Glutamatergic neuron (in vitro differentiated cells): Measurements from ENCODE around the gene GLRA2. TPM values are rescaled to one million over a fixed set of nuclear protein-coding genes. Genes with fewer than 3 reads are reported as not detected.

Experiments
- DNase-seq: peaks from one replicate; pipeline ENCODE4 v3.0.0; 2022
- H3K27ac Mint-ChIP-seq: one replicate; pipeline ENCODE4 v1.8.0; 2020; ENCODE audit warnings: mild to moderate bottlenecking, mixed read lengths, inconsistent platforms; ENCODE audit not compliant: unreplicated experiment
- H3K27me3 Mint-ChIP-seq: one replicate; pipeline ENCODE4 v1.8.0; 2020; ENCODE audit warnings: mild to moderate bottlenecking, moderate library complexity, mixed read lengths, inconsistent platforms; ENCODE audit not compliant: unreplicated experiment
- H3K36me3 Mint-ChIP-seq: one replicate; pipeline ENCODE4 v1.8.0; 2020; ENCODE audit warnings: mild to moderate bottlenecking, mixed read lengths, inconsistent platforms; ENCODE audit not compliant: unreplicated experiment
- H3K4me1 Mint-ChIP-seq: one replicate; pipeline ENCODE4 v1.8.0; 2020; ENCODE audit warnings: mild to moderate bottlenecking, low read depth, mixed read lengths, inconsistent platforms; ENCODE audit not compliant: unreplicated experiment
- H3K4me3 Mint-ChIP-seq: one replicate; pipeline ENCODE4 v1.8.0; 2020; ENCODE audit warnings: mild to moderate bottlenecking, mixed read lengths, inconsistent platforms; ENCODE audit not compliant: unreplicated experiment
- H3K9me3 Mint-ChIP-seq: one replicate; pipeline ENCODE4 v1.8.0; 2020; ENCODE audit warnings: mild to moderate bottlenecking, moderate library complexity, mixed read lengths, inconsistent platforms; ENCODE audit not compliant: unreplicated experiment
- total RNA-seq: library from RNA; stranded (reverse); fragmentation: NEBNext Ultra II Directional; extraction: Animal tissue kit (Norgen Biotek cat#: 25700); gene quantifications from one replicate; pipeline ENCODE4 v1.2.1, GENCODE V29; 2021; ENCODE audit not compliant: unreplicated experiment
- TF ChIP-seq, protein P1 (sequence below): fragments of 200-600 bp; sonication (generic); IDR thresholded peaks from one replicate; pipeline ENCODE4 v1.5.0; 2021; ENCODE audit not compliant: partially characterized antibody, unreplicated experiment

Gene GLRA2
- total RNA-seq, 1 donor from 2014 or later = 1.9 TPM

DNA sequence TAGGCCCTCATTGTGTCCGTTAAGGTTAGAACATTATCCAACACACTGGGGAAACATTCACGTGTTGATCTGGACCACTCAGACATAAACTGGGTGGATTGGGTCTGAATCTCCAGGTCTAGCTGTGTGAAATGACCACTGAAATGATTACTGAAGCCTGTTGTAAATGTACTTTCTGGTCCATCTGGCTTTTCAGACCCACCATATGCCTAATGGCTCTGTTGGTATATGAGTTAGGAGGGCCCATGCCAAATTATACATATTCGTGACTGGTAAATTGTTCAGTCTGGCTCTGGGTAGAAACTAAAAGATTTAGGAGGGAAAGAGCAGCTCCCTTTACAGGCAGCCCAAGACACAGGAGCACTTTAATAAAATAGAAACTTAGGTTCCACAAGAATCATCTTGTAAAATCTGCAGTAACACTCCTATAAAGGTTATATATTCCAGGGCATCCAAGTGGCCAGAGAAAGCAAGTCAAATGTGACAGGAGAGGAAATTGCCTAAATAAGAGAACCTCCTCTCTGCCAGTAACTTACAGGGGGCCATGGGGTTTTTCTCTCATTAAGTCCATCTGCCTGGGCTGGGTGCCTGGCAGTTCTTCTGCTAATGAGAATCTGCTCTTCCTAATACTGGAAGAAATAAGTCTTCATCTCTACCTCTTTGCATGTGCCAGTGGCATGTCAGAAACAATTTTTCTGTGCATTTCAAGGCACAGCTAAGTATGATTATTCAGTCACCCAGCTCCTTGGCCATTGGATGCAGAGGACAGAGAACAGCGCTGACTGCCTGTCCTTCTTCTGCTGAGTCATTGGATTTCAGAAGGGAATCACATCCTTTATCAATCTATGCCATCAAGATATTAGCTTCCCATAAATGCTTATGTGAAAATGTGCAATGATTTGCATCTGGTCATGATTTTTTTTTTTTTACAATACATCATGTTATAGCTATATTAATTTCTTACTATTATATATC lies 112.6 kb downstream of the GLRA2 start:
- no peaks in the 10 kb centered on the region for H3K36me3 Mint-ChIP-seq
- no peaks in the 10 kb centered on the region for H3K27me3 Mint-ChIP-seq
- H3K9me3 Mint-ChIP-seq = no peaks in the 10 kb centered on the region
- TF ChIP-seq, protein P1, sequence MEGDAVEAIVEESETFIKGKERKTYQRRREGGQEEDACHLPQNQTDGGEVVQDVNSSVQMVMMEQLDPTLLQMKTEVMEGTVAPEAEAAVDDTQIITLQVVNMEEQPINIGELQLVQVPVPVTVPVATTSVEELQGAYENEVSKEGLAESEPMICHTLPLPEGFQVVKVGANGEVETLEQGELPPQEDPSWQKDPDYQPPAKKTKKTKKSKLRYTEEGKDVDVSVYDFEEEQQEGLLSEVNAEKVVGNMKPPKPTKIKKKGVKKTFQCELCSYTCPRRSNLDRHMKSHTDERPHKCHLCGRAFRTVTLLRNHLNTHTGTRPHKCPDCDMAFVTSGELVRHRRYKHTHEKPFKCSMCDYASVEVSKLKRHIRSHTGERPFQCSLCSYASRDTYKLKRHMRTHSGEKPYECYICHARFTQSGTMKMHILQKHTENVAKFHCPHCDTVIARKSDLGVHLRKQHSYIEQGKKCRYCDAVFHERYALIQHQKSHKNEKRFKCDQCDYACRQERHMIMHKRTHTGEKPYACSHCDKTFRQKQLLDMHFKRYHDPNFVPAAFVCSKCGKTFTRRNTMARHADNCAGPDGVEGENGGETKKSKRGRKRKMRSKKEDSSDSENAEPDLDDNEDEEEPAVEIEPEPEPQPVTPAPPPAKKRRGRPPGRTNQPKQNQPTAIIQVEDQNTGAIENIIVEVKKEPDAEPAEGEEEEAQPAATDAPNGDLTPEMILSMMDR = no peak
- DNase-seq = no peak
- no peak overlapping the region for H3K27ac Mint-ChIP-seq
- peaks cover 2% of the 10 kb centered on the region for H3K4me1 Mint-ChIP-seq
- no peak overlapping the region for H3K4me3 Mint-ChIP-seq

DNA sequence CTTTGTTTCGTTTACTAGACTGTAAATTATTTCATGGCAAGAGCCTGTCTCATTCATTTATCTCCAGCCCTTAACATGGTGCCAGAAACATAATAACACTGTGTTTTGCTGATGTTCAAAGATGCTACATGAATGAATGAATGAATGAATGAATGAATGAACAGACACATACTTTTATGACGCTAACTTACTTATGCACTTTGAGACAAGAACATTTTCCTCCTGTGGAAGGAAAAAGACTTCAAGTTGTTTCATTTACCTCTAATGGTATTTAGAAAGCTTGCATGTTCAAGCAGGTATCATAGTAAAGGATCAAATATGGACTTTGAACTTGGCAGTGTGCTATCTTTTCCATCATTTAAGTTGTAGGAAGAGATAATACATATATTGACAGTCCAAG lies 131.6 kb downstream of the GLRA2 start:
- no peaks in the 10 kb centered on the region for H3K4me1 Mint-ChIP-seq
- TF ChIP-seq, protein P1 = no peak
- H3K9me3 Mint-ChIP-seq = no peaks in the 10 kb centered on the region
- H3K4me3 Mint-ChIP-seq = no peak overlapping the region
- DNase-seq = no peak
- H3K27me3 Mint-ChIP-seq = no peaks in the 10 kb centered on the region
- no peaks in the 10 kb centered on the region for H3K36me3 Mint-ChIP-seq
- no peak overlapping the region for H3K27ac Mint-ChIP-seq

DNA sequence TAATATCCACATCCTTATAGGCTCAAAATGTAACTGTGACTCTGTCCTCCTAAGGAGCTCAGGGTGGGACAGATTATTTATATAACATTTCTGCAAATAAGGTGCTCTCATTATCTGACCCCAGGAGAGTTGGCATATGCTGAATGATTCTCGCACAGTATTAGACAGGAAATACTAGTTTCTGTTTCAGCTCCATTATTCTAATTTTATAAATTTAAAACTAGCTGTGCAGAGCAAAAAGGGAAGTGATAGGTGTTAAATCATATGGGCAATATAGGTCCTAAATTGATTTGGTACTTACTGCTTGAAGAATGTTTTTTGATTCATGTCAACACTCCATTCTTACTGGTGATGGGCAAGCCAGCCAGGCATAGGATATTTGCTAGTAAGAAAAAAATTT lies 141.5 kb downstream of the GLRA2 start:
- Mint-ChIP-seq H3K9me3 (no peaks in the 10 kb centered on the region), H3K4me1 (no peaks in the 10 kb centered on the region), H3K36me3 (no peaks in the 10 kb centered on the region), H3K4me3 (no peak overlapping the region), H3K27ac (no peak overlapping the region), H3K27me3 (no peaks in the 10 kb centered on the region)
- no peak for DNase-seq
- TF ChIP-seq, protein P1 = no peak

DNA sequence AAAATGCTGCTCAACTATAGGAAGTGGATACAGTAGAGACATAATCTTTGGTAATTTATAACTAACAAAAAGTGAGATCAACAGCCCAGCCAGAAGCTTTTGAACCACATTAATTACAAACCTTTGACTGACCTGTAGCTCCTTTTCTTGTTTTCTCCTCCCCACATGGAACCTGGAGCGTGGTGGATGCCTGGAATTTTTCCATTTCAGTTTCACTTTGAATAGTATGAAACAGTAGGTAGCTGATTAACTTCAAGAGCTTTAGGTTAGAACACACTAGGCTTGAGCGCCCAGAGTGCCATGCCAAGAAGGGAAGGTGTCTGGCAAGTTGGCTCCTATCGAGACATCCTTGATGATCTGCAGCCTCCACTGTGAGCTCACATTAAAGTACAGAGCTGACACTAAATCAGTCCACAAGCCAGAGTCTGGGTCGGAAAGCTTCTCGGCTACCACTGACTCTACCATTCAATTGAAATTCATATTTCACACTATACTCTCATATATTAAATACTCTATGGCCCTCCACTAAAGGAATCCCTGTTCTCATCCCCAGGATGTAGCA lies 143.4 kb downstream of the GLRA2 start:
- Mint-ChIP-seq H3K27ac (no peak overlapping the region), H3K27me3 (no peaks in the 10 kb centered on the region), H3K4me3 (no peak overlapping the region), H3K4me1 (no peaks in the 10 kb centered on the region), H3K9me3 (no peaks in the 10 kb centered on the region), H3K36me3 (no peaks in the 10 kb centered on the region)
- TF ChIP-seq, protein P1 = no peak
- DNase-seq = no peak

DNA sequence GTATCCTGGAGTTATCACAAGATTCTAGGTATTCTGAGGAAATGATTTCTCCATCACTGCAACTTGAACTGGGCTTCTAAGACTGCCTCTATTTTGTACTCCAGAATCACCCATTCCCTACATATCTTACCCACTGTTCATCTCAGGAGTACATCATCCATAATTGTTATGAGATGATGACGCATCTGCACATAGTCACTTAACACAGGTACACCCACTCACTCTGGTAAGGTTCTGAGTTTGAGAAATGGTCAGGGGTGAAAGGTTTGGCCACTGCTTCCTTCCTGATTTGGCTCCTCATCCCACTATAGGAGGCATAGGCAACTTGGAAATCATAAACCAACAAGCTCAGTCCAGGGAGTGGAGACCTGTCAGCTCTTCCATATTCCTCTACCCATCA lies 143.9 kb downstream of the GLRA2 start:
- Mint-ChIP-seq H3K27me3 (no peaks in the 10 kb centered on the region), H3K36me3 (no peaks in the 10 kb centered on the region), H3K4me3 (no peak overlapping the region), H3K27ac (no peak overlapping the region), H3K9me3 (no peaks in the 10 kb centered on the region), H3K4me1 (no peaks in the 10 kb centered on the region)
- TF ChIP-seq, protein P1 = no peak
- DNase-seq = no peak
